HuH-7 (cell line): Measurements from ENCODE around the gene GCDH.
"Not testable (repeated sequence)": the region's sequence is repeated elsewhere in the genome, so short reads cannot be mapped to it uniquely, and the experiment has no call there.

Experiments used
- DNase-seq: peaks from one replicate; pipeline ENCODE4 v3.0.0; 2011; ENCODE audit warnings: low spot score

The GCDH gene

DNA sequence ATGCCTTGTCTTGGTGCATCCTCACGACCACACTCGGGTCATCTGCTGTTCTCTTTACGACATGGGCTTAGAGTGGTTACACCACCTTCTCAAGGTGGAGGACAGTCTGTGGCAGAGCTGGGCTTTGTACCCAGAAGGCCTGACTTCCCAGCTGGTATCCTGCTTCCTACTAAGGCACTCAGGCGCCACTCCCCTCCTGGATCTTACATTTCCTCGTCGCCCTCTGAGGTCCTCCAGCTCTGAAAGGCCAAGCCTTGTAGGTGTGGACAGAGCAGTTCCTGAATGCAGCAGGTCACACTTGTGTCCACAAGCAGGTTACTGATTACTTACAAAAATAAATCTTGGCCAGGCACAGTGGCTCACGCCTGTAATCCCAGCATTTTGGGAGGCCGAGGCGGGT, 16.2 kb downstream of the GCDH start:
- no peak for DNase-seq

DNA sequence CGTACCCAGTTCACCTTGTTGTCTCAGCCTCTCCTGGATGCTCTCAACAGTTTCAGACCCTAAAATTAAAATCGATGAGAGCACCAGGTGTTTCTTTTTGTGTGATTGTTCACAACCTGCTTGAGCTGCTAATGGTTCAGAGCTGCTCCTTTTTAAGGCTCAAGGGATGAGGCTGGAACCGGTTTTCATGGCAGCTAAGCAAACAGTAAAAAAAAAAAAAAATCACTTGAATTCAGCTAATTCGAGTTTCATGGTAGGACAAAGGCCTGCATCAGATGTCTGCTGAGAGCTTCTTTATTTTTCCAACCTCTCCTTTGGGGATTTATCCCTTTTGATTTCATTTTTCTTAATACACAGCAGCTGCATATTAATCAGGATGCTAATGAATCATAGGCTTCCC, 21.6 kb downstream of the GCDH start:
- DNase-seq = no peak

DNA sequence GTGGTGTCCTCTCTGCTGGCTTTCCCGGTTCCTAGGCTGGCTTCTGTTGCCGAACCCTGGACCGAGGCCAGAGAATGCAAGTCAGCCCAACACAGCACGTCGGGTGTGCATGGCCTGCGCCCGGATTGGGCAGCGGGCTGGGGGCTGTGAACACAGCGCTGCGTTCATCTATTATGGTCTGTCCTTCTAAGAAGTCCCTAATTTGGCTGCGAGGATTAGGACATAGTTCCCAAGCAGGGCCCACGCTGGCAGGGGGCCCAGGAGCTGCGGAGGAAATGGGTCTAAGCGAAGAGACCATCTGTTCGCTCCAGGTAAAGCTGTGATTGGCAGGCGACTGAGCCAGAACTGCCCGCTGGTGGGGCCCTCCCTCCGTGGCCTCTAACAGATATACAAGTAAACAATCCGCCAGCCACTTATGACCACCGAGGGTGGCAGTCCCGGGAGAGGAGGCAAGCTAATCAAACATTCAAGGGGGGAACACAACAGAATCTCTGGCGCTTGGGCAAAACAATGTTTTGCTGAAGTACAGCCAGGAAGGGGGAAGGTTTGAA, 22.1 kb downstream of the GCDH start:
- DNase-seq = no peak

DNA sequence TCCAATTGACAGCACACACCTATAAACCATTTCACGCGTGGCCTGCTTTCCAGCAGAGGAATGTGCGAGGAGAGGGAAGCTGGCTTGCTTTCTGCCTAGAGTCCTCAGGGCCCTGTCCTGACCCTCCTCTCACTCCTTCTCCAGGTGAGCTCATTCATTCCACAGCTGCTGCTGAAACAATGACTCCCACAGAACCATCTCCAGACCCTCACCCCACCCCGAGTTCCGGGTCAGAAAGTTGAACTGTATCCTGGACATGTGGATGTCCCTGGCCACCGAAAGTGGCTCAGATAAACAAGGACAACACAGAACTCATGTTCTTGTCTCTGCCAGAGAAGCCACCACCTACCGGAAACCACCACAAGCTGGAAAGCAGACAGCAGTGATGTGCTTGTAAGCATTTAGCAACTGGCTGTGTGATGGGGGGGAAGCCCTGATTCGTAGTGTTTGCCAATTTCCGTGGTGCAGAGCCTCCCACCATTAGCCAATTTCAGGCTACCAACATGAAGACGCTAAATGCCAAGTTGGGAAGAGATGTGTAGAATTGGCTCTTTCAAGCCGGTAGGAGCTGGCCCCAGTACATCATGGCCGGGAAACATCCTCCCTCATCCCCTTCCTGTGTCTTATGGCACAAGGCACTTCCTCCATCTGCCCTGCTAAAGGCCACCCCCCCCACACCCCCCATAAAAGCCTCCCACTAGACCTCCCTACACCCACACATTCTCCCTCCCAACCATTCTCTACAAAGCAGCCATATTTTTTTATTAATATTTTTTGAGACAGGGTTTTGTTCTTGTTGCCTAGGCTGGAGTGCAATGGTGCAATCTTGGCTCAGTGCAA, 23.1 kb downstream of the GCDH start:
- DNase-seq = no peak

DNA sequence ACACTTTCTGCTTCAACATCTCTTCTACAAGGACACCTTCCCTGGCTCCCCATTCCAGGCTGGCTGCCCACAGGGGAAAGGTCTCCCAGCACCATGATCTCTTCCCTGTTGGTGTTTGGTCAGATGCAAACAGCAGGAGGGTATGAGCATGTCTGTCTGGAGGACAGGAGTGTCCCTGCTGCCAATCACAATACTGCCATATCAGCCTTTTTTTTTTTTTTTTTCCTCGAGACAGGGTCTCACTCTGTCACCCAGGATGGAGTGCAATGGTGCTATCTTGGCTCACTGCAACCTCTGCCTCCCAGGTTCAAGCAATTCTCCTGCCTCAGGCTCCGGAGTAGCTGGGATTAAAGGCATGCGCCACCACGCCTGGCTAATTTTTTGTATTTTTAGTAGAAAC, 24.9 kb downstream of the GCDH start:
- DNase-seq = not testable (repeated sequence)

DNA sequence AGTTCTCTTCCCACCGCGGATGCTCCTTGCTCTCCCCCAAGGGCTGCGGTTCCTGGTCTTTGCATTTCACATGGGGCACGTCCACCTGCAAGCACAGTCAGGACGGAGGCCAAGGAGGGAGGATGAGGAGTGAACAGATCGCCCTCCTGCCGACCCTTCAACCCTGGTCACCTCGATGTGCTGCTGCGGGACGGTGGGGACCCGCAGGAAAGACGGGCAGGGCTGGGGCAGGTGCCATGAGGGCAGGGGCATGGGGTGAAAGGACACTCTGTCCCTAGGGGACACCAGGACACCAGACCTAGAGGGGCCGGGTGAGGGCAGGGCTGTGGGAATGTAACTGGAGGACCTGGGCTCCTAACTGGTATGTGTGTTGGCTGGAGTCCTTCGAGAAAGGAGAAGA, 27.3 kb downstream of the GCDH start:
- DNase-seq = no peak

DNA sequence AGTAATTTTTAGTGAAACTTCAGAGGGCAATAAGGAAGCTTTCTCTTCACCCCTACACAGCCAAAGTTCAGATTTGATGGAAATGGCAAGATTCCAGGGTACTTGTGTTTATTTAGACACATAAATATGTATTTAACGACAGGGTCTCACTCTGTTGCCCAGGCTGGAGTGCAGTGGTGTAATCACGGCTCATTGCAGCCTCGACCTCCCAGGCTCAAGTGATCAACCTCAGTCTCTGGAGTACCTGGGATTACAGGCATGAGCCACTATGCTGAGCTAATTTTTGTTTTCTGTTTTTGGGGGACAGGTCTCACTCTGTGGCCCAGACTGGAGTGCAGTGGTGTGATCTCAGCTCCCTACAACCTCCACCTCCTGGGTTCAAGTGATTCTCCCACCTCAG, 30.1 kb downstream of the GCDH start:
- DNase-seq = no peak

DNA sequence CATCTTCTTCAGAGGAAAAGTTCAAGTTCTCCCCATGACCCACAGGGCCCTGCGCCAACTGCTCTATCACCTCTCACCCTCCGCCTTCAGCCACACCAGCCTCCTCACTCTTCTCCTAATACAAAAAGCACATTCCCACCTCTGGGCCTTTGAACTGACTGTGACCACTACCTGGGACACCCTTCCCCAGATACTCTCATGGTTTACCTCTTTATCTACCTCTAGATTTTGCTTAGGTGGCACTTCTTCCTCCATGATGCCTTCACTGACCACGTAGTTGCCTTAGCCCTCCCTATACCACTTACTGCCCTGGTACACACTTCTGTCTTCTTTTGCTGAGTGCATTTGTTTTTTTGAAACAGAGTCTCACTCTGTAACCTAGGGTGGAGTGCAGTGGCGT, 32.0 kb downstream of the GCDH start:
- DNase-seq = no peak

DNA sequence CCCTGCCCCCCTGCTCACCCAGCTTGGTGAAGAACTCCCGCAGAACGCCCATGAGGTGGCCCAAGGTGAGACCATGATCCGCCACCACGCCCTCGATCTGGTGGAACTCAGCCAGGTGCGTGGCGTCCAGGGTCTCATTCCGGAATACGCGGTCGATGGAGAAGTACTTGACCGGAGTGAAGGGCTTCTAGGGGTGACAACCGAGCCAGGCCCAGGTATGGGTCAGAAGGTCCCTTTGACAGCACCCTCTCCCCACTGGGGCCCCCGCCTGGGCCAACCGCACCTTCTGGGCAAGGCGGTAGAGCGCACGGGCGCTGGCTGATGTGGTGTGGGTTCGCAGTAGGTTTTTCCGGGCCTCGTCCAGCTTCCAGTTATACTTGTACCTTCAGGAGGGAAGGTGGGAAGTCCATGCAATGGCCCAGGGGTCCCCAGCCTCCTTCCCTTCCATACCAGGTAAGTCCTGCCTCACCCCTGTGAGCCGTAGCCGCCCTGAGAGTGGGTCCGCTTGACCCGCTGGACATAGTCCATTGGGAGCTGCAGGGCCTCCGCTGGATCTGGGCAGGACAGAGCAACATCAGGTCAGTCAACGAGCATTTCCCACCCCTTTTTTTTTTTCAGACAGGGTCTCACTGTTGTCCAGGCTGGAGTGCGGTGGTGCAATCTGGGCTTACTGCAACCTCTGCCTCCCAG, 33.8 kb downstream of the GCDH start:
- no peak for DNase-seq

DNA sequence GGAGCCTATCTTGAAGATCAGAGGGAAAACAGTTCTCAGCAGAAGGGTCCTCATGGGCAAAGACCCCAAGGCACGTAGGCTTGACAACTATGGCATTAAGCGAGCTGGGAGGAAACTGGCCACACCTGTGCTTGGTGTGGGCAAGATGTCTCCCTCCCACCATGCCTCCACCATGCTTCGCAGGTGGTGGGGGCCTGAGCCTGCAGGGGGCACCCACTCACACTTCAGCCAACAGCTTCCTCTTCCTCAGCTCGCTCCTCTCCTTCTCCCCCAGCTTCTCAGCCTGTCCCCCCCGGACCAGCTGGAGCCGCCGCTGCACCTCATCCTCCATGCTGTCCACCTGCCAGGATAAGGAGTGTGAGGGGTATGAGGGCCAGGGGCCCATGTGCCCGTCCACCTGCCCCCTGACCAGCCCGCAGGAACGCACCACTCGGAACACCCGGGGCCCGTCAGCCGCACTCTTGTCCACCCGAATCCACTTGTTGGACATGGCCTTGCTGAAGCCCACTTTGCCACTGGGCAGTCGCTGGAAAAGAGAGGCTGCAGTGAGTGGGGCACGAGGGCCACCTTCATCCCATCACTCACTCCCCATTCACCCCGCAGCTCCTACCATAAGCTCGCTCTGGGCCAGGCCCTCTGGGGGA, 39.2 kb downstream of the GCDH start:
- no peak for DNase-seq

DNA sequence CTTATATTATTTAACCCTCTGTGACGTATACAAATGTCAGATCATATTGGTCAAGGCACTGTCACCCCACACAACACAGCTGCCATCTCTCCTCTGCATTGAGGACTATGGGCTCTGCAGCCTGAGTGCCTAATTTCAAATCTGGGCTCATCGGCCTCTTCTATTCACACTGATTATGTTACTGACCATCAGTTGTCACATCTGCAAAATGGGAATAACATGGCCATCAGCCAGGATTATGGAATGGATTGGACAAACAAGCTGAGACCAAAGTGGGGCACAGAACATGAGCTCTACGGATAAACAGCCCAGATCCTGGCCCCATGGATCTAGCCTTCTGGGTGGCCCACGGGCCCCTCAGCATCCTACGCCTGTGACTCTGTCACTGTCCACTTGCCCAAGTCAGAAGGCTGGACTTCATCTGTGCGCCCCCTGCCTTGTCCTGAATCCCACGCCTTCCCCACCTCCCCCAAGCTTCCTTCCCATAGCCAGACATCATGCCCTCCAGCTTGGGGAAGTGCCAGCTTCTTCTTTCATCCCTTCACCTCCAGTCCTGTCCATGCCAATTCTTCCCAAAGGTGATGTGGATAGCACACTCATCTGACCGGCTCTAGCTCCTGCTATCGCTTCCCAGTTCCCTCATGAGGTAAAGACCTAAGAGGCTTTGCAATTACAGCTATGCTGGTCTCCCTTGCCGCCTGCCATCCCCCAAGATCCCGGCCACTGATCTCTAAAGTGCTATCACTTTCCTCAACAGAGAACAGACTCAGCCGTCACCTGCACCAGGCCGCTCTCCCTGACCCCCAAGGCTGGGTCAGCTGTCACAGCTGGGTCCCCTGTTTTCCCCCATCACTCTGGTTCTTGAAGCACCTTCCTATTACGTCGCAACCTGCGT, 41.7 kb downstream of the GCDH start:
- DNase-seq = no peak

DNA sequence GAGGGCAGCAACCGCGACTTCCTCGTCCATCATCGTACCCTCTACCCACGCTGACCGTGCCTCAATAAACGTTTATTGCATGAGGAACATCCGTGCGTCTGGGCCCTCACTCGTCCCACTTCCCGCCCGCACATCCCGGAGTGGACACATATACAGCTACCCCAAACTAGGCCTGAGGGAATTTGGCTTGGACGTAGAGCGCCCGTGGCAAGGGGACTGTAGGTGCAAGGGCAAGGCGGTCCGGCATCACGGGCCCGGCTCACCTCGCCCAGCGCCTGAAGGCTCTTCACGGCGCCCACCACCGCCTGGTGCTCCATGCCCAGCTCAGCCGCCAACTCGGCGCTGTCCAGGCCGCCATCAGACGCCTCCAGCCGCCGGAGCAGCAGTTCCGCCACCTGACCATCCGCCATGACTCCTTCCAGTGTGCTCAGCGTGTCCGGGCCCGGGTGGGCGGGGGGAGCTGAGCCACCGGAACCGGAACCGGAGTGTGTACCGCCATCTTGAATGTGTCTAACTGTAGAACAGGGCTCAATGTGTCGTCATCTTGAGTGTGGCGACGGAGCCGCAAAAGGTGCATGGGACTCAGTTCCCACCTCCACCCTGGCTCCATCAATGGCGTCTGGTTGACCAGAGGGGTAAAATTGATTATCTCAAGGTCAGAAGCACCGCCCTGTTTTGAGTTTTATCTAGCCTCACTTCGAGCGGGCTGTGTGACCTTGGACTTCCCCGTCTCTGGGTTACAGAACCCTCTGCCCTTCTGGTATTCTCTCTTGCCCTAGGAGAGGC, 42.5 kb downstream of the GCDH start, which contains the start of gene FARSA:
TSS of gene FARSA (minus strand) at position 425 of the 786 bp plus-strand sequence. CDS start at position 410, 15 bp downstream.
- DNase-seq = peak; percentile 90

DNA sequence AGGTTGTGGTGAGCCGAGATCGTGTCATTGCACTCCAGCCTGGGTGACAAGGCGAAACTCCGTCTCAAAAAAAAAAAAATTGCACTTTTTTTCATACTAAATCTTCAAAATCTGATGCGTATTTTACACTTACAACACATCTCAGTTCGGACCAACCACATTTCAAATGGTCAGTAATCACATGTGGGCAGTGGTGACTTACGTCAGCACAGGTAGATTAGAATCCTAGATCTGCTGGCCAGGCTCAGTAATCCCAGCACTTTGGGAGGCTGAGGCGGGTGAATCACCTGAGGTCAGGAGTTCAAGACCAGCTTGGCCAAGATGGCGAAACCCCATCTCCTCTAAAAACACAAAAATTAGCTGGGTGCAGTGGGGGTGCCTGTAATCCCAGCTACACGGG, 44.1 kb downstream of the GCDH start:
- DNase-seq = no peak

DNA sequence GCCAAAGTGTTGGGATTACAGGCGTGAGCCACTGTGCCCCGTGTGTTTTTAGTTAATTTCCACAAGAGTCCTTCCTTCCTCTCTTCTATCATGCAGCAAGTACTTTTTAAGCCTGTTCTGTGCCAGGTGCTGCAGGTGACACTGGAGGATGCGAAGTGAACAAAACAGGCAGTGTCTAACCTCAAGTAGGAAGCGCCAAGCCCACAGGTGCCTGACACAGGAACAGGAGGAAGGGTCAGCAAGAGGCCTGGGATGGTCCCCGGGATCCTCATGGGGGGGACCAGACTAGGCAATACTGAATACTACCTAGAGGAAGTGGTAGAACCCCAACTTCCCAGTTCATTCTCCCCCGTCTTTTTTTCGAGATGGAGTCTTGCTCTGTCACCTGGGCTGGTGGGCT, 45.6 kb downstream of the GCDH start:
- no peak for DNase-seq

DNA sequence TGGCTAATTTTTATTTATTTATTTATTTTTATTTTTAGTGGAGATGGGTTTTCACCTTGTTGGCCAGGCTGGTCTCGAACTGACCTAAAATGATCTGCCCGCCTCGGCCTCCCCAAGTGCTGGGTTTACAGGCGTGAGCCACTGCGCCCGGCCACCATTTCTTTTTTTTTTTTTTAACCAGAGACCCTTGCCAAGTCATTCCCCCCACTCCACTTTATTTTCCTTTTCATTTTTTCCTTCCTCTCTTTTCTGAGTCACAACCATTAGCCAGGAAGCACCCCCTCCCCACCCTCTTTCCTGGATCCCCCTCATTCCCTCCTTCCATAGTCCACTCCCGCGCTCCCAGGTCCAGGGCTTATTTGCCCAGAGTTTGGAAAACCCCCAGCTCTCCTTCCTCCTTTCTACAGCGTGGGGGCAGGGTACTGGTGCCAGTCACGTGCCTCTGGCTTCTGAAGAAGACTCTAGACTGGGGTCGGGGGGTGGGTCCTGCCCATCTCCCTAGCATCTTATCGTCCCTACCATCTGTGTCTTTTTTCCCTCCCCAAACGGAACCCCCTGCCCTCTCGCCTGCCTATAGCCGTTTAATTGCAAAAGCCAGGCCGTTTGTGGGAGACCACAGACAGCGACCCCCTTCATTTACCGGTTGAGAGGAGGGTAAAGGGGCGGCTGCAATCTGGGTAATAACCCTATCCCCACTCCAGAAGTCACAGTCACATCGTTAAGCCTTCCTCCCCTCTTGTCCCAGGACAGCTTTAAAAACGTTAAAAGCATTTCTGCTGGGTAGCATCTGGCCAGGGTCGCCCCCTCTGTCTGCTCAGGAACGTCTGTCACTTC, 46.4 kb downstream of the GCDH start:
- peak; percentile 27 for DNase-seq

DNA sequence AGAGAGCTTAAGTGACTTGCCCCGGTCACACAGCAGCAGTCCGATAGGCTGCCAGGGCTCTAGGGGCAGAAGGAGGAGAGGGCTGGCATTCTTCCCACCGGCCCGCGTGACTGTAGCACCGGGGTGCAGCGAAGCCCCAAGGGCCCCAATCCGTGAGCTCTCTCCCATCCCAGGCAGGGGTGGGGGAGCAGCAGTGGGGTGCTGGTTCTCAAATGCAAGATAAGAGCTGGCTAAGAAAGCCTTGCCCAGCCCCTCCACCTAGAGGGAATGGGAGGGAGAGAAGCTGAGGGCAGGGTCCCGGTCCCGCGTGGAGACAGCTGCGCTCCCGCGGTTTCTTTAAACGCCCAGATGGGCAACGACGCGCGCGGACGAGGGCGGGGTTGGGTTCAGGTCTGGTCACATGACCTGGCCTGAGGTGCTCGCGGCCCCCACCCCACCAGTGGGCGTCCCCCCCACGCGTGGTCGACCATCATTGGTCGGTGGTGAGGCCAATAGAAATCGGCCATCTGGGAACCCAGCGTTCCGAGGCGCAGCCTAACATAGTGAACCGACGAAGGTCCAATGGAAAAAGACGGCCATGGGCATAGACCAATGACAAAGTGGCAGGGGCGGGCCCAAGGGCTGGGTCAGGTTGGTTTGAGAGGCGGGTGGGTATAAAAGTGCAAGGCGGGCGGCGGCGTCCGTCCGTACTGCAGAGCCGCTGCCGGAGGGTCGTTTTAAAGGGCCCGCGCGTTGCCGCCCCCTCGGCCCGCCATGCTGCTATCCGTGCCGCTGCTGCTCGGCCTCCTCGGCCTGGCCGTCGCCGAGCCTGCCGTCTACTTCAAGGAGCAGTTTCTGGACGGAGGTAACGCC, 47.2 kb downstream of the GCDH start, which contains the start of gene CALR:
TSS of gene CALR (plus strand) at position 683 of the 852 bp plus-strand sequence. CDS start at position 754, 71 bp downstream.
- DNase-seq = peak; percentile 99

DNA sequence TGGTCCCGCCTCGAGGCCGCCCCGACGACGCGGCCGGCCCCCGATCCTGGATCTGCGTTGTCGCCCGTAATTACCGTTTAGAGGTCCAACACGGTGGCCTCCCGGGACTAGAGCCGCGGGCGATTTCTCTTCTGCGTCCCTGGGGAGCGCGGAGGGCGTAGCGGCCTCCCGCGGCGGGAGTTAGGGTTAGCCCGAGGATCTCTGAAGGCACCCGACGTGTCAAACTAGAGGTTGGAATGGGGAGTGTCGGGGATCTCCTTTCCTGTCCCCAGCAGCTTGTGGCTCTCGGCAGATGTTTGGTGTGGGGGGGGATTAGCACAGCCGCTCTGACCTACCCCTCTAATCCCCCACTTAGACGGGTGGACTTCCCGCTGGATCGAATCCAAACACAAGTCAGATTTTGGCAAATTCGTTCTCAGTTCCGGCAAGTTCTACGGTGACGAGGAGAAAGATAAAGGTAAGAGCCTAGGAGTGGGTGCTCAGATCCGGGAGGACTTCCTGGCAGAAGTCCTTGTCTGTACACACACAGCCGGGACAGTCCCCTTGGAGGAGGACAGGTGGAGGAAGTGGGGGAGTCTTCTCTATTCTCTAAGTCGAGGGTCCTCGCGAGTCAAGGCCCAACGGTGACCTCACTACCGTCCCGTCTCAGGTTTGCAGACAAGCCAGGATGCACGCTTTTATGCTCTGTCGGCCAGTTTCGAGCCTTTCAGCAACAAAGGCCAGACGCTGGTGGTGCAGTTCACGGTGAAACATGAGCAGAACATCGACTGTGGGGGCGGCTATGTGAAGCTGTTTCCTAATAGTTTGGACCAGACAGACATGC, 48.0 kb downstream of the GCDH start:
- DNase-seq = no peak

DNA sequence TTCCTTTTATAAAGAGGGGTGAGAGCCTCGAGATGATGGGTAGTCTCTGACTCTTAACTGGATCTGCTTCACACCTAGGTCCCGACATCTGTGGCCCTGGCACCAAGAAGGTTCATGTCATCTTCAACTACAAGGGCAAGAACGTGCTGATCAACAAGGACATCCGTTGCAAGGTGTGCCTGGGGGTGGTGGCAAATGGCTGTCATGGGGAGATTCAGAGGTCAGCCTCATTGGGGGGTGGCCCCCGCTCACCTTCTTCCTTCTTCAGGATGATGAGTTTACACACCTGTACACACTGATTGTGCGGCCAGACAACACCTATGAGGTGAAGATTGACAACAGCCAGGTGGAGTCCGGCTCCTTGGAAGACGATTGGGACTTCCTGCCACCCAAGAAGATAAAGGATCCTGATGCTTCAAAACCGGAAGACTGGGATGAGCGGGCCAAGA, 49.0 kb downstream of the GCDH start:
- DNase-seq = no peak
